HG02678 (cell line): ENCODE measurements around the gene ASTL.

Experiments
- ATAC-seq: cut with Tn5 transposase; IDR thresholded peaks from one replicate; pipeline ENCODE4 v1.9.1; 2021; ENCODE audit warnings: mild to moderate bottlenecking, moderate library complexity; ENCODE audit not compliant: unreplicated experiment

The ASTL gene

DNA sequence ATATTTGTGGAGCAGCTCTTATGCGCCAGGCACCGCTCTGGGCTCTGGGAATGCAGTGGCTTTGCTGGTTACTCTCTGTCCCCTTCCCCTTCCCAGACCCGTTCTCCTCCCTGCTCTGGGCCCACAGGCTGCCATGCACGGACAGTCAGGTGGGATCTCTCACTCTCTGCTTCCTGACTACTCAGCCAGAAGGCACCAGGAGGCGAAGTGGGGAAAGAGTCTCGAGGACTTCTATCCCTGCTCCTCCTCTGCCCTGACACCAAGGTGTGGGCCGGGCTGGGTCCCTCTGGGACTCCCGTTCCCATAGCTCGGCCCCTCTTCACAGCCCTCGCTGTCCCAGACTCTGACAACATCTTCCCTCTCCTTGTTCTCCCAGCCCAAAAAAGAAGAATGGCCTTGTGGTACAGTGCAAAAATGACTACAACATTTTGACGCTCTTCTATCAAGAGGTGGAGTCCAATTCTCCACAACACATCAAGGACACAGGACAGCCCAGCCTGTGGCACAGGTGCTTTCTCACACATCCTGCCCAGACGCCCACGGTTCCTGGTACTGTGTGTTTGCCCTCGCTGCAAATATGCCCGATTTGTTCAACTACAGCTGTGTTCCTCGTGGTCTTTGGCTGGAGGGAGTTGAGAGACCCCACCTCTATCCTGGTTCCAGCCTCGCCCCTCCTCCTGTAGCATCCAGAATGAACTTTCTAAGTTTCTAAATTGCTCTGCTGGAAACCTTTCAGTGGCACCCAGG is 21.0 kb upstream of the ASTL start:
- ATAC-seq: no peak

DNA sequence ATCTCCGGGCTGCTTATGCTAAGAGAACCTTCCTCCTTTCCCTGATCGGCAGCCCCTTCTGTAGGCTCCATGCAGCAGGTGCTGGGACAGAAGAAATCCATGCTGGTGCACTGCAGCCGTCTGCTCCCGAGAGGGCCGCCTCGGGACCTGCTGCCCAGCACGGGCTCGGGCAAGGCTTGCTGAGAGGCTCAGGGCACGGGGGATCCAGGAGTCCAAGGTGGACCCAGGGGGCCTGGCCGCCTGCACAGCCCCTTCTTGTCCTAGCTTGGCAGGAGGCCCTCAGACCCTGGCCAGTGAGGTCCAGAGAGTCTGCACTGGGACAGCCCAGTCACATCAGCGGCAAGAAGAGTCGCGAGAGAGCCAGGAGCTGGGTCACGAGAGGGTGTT is 20.2 kb upstream of the ASTL start:
- ATAC-seq: no peak

GRCh38 chr2:96157649-96158553 is 19.6 kb upstream of the ASTL start:
- peak; percentile 60 for ATAC-seq

GRCh38 chr2:96156926-96157648 is 18.8 kb upstream of the ASTL start:
- ATAC-seq: peak; percentile 38

DNA sequence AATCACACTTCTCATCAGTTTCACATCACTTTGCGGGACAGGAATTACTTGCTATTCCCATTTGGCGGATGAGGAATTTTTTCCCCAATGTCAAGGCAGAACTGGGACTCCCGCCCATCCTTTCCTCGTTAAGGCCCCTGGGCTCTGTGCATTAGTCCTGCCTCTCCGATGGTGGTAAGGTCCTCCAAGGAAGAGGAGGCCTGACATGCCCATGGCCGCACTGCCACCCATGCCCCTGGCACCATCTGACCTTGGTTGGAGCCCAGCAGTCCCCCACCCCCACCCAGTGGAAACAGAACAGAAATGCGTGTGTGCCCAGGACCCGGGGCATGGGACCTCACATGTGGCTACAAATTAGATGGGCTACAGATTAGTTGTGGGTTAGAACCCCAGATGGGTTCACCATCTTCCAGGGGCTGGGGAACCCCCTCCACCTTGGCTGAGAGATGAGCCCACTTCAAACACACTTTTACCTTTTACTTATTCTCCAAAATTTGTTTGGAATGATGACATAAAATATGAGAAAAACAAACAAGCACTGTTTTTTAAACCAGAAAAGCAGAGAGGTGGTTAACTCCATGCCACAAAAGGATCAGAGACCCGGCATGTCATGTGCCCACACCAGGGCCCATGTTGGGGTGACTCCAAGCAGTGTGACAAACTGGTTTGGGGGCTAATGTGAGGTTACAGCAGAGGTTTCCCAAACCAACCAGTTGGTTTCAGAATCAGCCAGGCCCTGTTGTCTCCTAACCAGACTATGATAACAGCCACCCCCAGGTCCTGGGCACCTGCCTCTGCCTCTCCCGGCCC is 17.9 kb upstream of the ASTL start:
- no peak for ATAC-seq

- ATAC-seq: no peak
These were observed 16.4 kb upstream of the ASTL start for GRCh38 chr2:96154506-96155380.

DNA sequence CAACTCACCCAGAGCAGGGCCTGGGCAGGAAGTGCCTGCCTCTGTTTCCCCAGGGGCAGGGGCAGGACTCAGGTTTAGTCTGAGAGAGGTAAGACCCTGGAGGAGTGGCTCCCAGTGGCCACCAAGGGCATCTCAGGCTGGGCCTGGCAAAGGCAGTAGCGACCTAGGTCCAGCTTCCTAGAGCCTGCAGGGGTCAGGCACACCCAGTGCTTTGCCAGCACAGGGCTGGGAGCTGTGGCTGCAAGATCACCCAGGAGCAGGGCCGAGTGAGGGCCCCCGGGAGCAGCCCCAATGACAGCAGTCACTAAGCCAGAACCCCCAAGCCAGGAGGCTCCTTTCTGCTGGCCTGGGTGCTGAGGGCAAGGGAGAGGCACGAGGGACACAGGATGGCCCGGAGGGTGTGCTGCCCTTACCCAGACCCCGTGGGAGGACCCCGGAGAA is 15.7 kb upstream of the ASTL start:
- ATAC-seq: no peak

DNA sequence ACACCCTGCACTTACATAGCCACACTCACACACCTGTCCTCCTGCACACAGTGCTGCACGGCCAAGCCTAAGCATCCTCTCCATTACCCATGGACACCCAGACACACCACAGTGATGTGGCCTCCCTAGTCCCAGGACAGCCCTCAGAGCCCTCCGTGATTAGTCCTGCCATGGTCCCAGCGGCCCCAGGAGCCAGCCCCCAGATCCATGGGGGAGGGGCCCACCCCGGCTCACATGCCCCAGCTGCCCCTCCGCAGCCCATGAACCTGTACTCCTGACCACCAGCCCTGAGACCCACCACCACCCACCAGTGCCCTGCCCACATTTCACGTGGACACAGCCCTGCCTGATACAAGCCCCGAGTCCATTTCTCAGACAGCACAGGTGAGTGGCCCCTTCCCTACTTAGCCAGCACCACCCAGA is 15.0 kb upstream of the ASTL start:
- ATAC-seq: no peak

DNA sequence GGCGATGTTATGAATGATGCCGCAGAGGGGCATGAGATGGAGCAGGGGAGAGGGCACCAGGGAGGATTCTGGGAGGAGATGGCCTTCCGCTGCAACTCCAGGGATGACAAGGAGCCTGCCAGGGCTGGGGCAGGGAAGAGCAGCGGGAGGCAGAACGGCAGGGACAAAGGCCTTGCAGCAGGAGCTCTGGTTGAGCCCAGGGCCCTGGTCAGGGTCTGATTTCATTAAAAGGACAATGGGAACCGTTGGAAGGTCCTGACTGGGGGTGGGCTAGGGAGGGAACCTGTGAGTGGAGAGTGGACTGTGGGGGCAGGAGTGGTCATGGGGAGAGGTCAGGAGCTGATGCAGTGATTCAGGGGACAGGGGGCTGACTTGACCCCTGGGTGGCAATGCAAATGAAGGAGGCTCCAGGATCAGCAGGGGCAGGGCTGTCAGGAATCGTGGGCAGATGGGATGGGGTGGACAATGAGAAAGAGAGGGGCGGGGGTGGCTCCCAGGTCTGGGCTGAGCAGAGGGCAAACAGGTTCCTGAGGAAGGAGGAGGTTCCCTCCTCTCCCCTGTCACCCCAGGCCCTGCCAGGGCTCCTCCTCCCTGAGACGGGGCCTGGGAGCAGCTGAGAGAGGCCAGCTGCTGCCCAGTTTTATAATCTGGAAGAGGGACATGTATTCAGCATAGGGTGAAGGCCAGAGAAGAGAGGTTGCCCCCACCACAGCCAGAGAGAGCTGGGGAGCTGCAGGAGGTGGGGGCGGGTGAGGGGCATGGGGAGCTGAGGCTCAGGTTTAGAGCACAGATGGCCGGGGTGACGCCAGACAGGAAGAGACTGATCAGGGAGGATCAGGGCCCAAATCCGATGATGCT is 14.2 kb upstream of the ASTL start:
- ATAC-seq: no peak

DNA sequence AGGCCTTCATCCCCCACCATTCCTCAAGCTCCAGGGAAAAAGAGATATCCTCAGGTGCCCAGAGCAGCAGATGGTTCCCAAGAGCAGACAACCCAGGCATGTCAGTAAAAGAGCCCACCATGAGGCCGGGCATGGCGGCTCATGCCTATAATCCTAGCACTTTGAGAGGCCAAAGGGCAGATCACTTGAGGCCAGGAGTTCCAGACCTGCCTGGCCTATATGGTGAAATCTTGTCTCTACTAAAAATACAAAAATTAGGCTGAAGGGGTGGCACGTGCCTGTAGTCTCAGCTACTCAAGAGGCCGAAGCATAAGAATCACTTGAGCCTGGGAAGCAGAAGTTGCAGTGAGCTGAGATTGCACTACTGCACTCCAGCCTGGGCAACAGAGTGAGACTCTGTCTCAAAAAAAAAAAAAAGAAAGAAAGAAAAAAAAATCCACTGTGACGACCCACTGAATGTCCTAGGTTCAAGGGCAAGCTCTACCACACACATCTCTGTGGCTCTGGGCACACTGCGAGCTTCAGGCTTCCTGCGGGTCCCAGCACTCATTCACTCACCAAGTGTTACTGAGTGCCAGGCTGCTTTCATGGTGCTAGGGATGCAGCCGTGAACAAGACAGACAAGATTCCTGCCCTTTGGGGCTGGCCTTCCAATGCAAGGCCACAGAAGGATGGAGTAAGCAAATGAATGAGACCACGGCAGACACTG is 13.4 kb upstream of the ASTL start:
- ATAC-seq: no peak

DNA sequence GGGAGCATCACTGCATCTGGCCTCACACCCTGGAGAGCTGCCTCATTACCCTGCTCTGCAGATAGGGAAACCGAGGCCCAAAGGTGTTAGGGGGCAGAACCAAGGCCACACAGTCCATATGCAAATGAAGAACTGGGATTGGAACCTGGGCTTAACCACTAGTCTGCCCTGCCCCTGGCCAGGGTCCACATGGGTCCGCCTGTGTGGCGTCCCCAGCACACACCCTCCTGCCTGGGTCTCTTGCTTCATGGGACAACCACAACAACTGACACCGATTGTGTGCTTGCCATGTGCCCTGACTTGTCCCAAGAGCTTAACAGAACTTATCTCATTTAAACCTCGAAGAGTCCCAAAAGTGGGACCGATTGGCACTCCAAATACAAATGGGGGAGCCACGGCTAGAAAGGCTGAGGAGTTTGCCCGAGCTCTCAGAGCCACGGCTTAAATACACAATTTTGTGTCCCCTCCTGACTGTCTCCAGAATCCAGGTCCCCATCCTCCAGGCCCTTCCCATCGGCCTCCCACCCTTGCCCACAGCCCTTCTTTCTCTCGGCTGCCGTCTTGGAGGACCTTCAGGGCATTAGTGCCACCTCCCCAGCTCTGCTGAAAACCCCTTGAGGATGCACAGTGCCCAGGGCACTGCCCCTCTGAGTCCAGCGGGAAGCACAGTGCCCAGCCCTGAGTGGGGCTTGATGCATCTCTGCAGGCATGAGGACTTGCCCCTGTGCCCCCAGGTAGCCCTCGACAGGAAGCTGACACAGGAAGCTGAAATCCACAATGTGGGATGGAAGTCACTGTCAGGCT is 12.7 kb upstream of the ASTL start:
- ATAC-seq: no peak

DNA sequence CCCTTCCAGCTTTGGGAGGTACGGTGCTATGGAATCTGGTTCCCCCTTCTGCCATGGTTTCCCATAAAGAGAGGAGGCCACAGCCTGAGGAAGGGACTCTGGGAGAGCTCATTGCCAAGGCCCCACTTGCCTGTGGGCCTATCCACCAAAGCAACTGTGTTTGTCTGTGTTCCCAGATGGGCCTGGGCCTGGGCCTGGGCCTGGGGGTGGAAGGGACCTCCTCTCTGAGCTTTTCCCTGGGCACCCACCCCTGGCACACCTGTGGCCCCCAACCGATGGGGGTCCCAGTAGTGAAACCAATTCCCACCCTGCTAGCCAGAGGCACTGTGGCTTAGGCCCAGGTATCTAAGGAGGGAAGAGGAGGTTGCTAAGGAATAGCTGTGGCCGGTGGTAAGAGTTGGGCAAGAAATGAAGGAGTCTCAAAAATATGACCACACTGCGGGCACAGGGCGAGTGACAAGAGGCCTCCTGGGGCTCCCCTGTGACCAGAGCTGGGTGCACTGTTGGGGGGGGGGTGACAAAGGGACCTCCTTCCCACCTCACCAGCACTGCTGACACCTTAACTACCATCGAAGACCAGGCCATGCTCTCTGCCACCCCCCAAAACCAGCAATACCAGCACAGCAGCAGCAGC is 11.8 kb upstream of the ASTL start:
- ATAC-seq: no peak

GRCh38 chr2:96148410-96149217 is 10.3 kb upstream of the ASTL start:
- peak; percentile 33 for ATAC-seq

DNA sequence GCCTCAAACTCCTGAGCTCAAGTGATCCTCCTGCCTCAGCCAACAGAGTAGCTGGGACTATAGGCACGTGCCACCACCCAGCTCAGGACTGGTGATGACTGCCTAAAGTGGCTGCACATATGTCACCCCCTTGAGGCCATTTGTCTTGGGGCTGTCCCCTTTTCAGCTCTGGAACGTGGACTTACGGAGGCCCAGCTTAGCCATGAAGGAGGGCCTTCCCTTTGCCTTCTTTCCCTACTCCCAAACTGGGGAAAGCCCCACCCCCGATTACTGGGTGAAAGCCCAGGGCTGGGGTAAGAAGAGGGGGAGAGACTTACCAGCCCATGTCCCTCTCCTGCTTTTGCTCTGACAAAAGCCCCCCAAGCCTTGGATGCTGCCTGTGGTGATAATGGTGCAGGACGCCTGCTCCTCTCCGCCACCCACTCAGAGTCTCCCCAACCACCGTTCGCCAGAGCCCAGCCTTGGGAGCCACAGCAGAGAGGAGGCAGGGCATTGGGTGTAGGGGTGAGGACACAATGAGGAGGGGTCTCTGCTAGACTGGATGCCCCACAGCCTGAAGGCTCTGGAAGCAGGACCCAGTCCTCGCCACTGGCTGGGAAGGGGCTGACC is 9.4 kb upstream of the ASTL start:
- ATAC-seq: no peak

GRCh38 chr2:96146881-96147592 is 8.7 kb upstream of the ASTL start:
- ATAC-seq: no peak
